ENCODE results near the gene NUP160.
A peak's percentile ranks its signal among the peaks of the same experiment; 100 is the strongest.
"Not testable (repeated sequence)": the region's sequence is repeated elsewhere in the genome, so short reads cannot be mapped to it uniquely, and the experiment has no call there.

Gene NUP160, protein sequence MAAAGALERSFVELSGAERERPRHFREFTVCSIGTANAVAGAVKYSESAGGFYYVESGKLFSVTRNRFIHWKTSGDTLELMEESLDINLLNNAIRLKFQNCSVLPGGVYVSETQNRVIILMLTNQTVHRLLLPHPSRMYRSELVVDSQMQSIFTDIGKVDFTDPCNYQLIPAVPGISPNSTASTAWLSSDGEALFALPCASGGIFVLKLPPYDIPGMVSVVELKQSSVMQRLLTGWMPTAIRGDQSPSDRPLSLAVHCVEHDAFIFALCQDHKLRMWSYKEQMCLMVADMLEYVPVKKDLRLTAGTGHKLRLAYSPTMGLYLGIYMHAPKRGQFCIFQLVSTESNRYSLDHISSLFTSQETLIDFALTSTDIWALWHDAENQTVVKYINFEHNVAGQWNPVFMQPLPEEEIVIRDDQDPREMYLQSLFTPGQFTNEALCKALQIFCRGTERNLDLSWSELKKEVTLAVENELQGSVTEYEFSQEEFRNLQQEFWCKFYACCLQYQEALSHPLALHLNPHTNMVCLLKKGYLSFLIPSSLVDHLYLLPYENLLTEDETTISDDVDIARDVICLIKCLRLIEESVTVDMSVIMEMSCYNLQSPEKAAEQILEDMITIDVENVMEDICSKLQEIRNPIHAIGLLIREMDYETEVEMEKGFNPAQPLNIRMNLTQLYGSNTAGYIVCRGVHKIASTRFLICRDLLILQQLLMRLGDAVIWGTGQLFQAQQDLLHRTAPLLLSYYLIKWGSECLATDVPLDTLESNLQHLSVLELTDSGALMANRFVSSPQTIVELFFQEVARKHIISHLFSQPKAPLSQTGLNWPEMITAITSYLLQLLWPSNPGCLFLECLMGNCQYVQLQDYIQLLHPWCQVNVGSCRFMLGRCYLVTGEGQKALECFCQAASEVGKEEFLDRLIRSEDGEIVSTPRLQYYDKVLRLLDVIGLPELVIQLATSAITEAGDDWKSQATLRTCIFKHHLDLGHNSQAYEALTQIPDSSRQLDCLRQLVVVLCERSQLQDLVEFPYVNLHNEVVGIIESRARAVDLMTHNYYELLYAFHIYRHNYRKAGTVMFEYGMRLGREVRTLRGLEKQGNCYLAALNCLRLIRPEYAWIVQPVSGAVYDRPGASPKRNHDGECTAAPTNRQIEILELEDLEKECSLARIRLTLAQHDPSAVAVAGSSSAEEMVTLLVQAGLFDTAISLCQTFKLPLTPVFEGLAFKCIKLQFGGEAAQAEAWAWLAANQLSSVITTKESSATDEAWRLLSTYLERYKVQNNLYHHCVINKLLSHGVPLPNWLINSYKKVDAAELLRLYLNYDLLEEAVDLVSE (N-terminal part only)

GRCh38 chr11:47847892-47848699 is at the start of gene NUP160:
NUP160 (minus strand) TSS chr11:47848350; CDS start chr11:47848318, 32 bp downstream.
- peaks cover 10% of the 10 kb centered on the region; the same call in 1 of the 2 replicates for H3K4me1 ChIP-seq (ENCODE audit: insufficient read depth, low read length)
- H3K36me3 ChIP-seq (ENCODE audit: insufficient read depth, low read length), result peaks cover 8% of the 10 kb centered on the region
- peak within 1 kb of the TSS; percentile 99 for H3K9ac ChIP-seq (ENCODE audit: low read depth, low read length)
- no peaks in the 10 kb centered on the region for H3K9me3 ChIP-seq (ENCODE audit: control insufficient read depth, insufficient read depth, low read length)

DNA sequence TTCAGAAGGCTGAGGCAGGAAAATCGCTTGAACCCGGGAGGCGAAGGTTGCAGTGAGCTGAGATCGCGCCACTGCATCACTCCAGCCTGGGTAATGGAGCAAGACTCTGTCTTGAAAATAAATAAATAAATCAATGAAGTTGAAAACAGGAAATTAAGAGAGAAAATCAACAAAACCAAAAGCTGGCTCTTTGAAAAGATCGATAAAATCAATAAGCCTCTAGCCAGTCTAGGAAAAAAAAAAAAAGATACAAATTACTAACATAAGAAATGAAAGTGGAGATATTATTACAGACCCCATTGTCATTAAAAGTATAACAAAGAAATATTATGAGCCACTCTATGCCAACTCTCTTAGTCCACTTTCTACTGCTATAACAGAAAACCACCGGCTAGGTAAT is 48.0 kb upstream of the NUP160 start:
- Histone ChIP-seq H3K9ac (ENCODE audit: low read depth, low read length) (no peak overlapping the region), H3K9me3 (ENCODE audit: control insufficient read depth, insufficient read depth, low read length) (no peaks in the 10 kb centered on the region), H3K4me1 (ENCODE audit: insufficient read depth, low read length) (no peaks in the 10 kb centered on the region), H3K36me3 (ENCODE audit: insufficient read depth, low read length) (no peaks in the 10 kb centered on the region)

- no peaks in the 10 kb centered on the region for H3K9me3 ChIP-seq (ENCODE audit: control insufficient read depth, insufficient read depth, low read length)
- H3K4me1 ChIP-seq (ENCODE audit: insufficient read depth, low read length), result no peaks in the 10 kb centered on the region
- no peak overlapping the region for H3K9ac ChIP-seq (ENCODE audit: low read depth, low read length)
- H3K36me3 ChIP-seq (ENCODE audit: insufficient read depth, low read length), result no peaks in the 10 kb centered on the region
These were observed 46.9 kb upstream of the NUP160 start for GRCh38 chr11:47895035-47895434.

DNA sequence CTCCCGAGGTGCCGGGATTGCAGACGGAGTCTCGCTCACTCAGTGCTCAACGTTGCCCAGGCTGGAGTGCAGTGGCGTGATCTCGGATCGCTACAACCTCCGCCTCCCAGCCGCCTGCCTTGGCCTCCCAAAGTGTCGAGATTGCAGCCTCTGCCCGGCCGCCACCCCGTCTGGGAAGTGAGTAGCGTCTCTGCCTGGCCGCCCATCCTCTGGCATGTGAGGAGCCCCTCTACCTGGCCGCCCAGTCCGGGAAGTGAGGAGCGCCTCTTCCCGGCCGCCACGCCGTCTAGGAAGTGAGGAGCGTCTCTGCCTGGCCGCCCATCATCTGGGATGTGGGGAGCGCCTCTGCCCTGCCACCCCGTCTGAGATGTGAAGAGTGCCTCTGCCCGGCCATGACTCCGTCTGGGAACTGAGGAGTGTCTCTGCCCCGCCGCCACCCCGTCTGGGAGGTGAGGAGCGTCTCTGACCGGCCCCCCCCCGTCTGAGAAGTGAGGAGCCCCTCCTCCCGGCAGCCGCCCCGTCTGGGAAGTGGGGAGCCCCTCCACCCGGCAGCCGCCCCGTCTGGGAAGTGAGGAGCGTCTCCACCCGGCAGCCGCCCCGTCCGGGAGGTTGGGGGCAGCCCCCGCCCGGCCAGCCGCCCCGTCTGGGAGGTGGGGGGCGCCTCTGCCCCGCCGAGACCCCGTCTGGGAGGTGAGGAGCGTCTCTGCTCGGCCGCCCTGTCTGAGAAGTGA is 44.6 kb upstream of the NUP160 start:
- not testable (repeated sequence) for H3K9me3 ChIP-seq (ENCODE audit: control insufficient read depth, insufficient read depth, low read length); H3K36me3 ChIP-seq (ENCODE audit: insufficient read depth, low read length); H3K4me1 ChIP-seq (ENCODE audit: insufficient read depth, low read length); H3K9ac ChIP-seq (ENCODE audit: low read depth, low read length)

- H3K9ac ChIP-seq (ENCODE audit: low read depth, low read length), result no peak overlapping the region
- H3K9me3 ChIP-seq (ENCODE audit: control insufficient read depth, insufficient read depth, low read length), result no peaks in the 10 kb centered on the region
- H3K36me3 ChIP-seq (ENCODE audit: insufficient read depth, low read length), result no peaks in the 10 kb centered on the region
- H3K4me1 ChIP-seq (ENCODE audit: insufficient read depth, low read length), result no peaks in the 10 kb centered on the region
These were observed 43.7 kb upstream of the NUP160 start for GRCh38 chr11:47891886-47892285.

DNA sequence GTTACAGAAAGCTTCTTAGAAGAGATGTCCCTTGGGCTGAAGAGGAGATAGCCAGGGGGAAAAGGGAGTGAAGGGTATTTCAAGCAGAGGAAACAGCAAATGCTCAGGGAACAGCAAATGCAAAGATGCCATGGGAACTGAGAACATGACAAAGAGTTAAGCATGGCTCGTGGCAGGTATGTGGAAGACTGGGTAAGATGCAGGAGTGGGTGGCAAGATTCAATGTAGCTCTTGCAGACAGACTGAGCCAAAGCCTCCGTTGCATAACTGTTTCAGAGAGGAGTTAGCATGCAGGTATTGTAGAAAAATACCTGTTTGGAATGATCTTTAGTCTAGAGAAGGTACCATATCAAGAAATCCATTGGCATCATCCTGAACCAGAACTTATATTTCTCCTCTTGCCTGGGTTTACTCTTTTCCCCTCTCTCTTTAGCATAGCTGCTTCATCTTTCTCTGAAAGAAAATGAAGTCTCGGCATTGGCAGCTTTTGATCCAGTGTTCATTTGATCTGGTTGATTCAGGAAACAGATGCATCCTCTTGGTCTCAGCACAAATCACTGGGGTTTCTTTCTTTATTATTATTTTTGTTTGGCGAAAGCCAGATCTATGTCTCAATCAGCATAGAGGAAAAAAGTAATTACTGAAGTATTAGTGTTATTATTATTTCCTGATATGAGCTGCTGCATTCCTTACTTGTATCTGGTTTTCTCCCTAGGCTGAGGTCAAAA is 41.7 kb upstream of the NUP160 start:
- H3K36me3 ChIP-seq (ENCODE audit: insufficient read depth, low read length), result no peaks in the 10 kb centered on the region
- no peak overlapping the region for H3K9ac ChIP-seq (ENCODE audit: low read depth, low read length)
- H3K9me3 ChIP-seq (ENCODE audit: control insufficient read depth, insufficient read depth, low read length), result no peaks in the 10 kb centered on the region
- H3K4me1 ChIP-seq (ENCODE audit: insufficient read depth, low read length), result no peaks in the 10 kb centered on the region

DNA sequence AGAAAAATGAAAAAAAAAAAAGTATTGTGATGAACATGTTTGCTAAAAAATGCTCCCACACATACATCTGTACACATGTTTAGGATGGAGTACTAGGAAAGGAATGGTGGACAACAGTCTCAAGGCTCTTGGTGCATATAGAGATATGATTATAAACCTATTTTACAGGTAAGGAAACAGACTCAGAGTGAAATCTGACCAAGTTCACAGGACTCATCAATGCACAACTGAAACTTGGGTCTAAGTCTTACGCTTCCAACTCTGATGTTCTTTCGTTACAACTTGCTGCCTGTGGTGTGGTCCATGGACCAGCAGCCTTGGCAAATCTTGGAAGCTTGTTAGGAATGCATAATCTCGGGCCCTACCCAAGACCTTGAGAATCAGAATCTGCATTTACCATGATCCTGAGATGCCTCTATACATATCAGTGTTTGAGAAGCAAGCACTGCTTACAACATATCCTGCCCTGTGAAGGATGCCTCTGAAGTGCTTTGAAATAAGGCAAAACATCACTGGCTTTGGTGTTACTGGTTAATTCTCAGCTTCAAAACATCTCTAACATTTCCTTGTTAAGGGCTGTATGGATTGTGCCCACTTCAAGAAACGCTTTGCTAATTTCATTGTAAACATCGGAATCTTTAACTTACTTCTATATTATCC is 39.9 kb upstream of the NUP160 start:
- H3K9ac ChIP-seq (ENCODE audit: low read depth, low read length), result no peak overlapping the region

GRCh38 chr11:47886096-47886495 is 37.9 kb upstream of the NUP160 start:
- Histone ChIP-seq H3K9ac (ENCODE audit: low read depth, low read length) (no peak overlapping the region), H3K36me3 (ENCODE audit: insufficient read depth, low read length) (no peaks in the 10 kb centered on the region), H3K9me3 (ENCODE audit: control insufficient read depth, insufficient read depth, low read length) (no peaks in the 10 kb centered on the region), H3K4me1 (ENCODE audit: insufficient read depth, low read length) (no peaks in the 10 kb centered on the region)

More for the DNA sequence above, 39.9 kb upstream of the NUP160 start:
- Histone ChIP-seq H3K4me1 (ENCODE audit: insufficient read depth, low read length) (no peaks in the 10 kb centered on the region), H3K36me3 (ENCODE audit: insufficient read depth, low read length) (no peaks in the 10 kb centered on the region), H3K9me3 (ENCODE audit: control insufficient read depth, insufficient read depth, low read length) (no peaks in the 10 kb centered on the region)

DNA sequence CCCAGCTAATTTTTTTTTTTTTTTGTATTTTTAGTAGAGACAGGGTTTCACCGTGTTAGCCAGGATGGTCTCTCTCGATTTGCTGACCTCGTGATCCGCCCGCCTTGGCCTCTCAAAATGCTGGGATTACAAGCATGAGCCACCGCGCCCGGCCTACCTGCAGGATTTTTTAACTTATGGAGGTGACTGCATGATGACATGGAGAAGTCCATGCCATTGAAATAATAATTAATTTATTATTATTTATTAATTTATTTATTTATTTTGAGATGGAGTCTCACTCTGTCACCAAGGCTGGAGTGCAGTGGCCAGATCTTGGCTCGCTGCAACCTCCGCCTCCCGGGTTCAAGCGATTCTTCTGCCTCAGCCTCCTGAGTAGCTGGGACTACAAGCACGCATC is 34.3 kb upstream of the NUP160 start:
- H3K9me3 ChIP-seq (ENCODE audit: control insufficient read depth, insufficient read depth, low read length); H3K36me3 ChIP-seq (ENCODE audit: insufficient read depth, low read length); H3K4me1 ChIP-seq (ENCODE audit: insufficient read depth, low read length); H3K9ac ChIP-seq (ENCODE audit: low read depth, low read length): not testable (repeated sequence)

DNA sequence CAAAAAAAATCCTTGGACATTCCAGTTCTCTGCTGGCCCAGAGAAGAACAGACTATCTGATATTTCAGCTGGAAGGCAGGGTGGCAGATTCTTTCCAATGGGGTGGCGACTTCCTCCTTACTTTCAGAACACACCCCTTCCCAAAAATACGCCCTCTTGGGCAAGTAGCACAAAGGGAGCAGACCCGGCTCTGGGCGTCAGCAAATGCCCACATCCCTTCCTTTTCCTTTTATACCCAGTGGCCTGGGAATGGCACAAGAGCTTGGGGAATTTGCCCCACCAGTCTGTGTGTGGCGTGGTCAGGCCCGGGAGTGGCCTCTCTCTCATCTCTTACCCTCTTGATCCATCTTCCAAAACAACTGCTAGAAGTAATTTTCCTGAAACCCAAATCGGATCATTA is 33.0 kb upstream of the NUP160 start:
- H3K4me1 ChIP-seq (ENCODE audit: insufficient read depth, low read length), result no peaks in the 10 kb centered on the region
- H3K36me3 ChIP-seq (ENCODE audit: insufficient read depth, low read length), result no peaks in the 10 kb centered on the region
- no peaks in the 10 kb centered on the region for H3K9me3 ChIP-seq (ENCODE audit: control insufficient read depth, insufficient read depth, low read length)
- H3K9ac ChIP-seq (ENCODE audit: low read depth, low read length), result no peak overlapping the region

GRCh38 chr11:47879259-47880158 is 31.4 kb upstream of the NUP160 start:
- Histone ChIP-seq H3K9me3 (ENCODE audit: control insufficient read depth, insufficient read depth, low read length) (peaks cover 5% of the 10 kb centered on the region), H3K9ac (ENCODE audit: low read depth, low read length) (no peak overlapping the region), H3K36me3 (ENCODE audit: insufficient read depth, low read length) (no peaks in the 10 kb centered on the region), H3K4me1 (ENCODE audit: insufficient read depth, low read length) (no peaks in the 10 kb centered on the region)
